ENCODE measurements around the gene MIPEP.

The MIPEP gene

GRCh38 chr13:23696610-23697009 lies 192.6 kb downstream of the MIPEP start:
- Histone ChIP-seq H3K36me3 (ENCODE audit: control insufficient read depth in 1 of 2, insufficient read depth in 2 of 2, low read length in 2 of 2) (no peaks in the 10 kb centered on the region), H4K91ac (ENCODE audit: low read depth, low read length) (no peak overlapping the region), H2AK5ac (ENCODE audit: low read length) (no peak overlapping the region), H3K4me2 (ENCODE audit: low read length) (no peak overlapping the region), H3K18ac (ENCODE audit: low read length) (no peak overlapping the region), H3K9ac (ENCODE audit: low read length) (no peak overlapping the region), H2AFZ (ENCODE audit: insufficient read depth, low read length, poor library complexity) (no peak overlapping the region), H3K4me3 (ENCODE audit: low read depth, low read length) (no peak overlapping the region), H4K12ac (ENCODE audit: low read depth, low read length) (no peak overlapping the region), H3K79me1 (ENCODE audit: low read length) (no peaks in the 10 kb centered on the region), H3K27me3 (ENCODE audit: insufficient read depth, low read length) (no peaks in the 10 kb centered on the region), H2BK120ac (ENCODE audit: insufficient read depth, low read length, poor library complexity) (no peak overlapping the region), H4K8ac (ENCODE audit: low read depth, low read length) (no peak overlapping the region), H2BK5ac (ENCODE audit: low read depth, low read length, poor library complexity) (no peak overlapping the region), H3K27ac (ENCODE audit: low read depth, low read length) (no peak overlapping the region), H3K4me1 (ENCODE audit: control insufficient read depth in 1 of 2, insufficient read depth in 2 of 2, low read length in 2 of 2) (peaks cover 2% of the 10 kb centered on the region in 2 experiments), H3K79me2 (ENCODE audit: control insufficient read depth, insufficient read depth, low read length, poor library complexity) (no peaks in the 10 kb centered on the region), H3K23ac (ENCODE audit: low read length) (no peak overlapping the region), H3K4ac (ENCODE audit: low read depth, low read length) (no peak overlapping the region), H3K9me3 (ENCODE audit: insufficient read depth, low read depth, low read length) (no peaks in the 10 kb centered on the region), H2BK12ac (ENCODE audit: low read length) (no peak overlapping the region), H3K14ac (ENCODE audit: low read length) (no peak overlapping the region)
- no CpG with 5 or more reads among the region's 5 CpGs for WGBS (ENCODE audit: extremely low coverage, insufficient coverage, insufficient read length)
- no peak for DNase-seq

- Histone ChIP-seq H2AK5ac (ENCODE audit: low read length) (no peak overlapping the region), H3K4me2 (ENCODE audit: low read length) (no peak overlapping the region), H3K9ac (ENCODE audit: low read length) (no peak overlapping the region), H3K9me3 (ENCODE audit: insufficient read depth, low read depth, low read length) (no peaks in the 10 kb centered on the region), H3K4ac (ENCODE audit: low read depth, low read length) (no peak overlapping the region), H3K23ac (ENCODE audit: low read length) (no peak overlapping the region), H3K79me1 (ENCODE audit: low read length) (no peaks in the 10 kb centered on the region), H2BK12ac (ENCODE audit: low read length) (no peak overlapping the region), H3K4me3 (ENCODE audit: low read depth, low read length) (no peak overlapping the region), H3K4me1 (ENCODE audit: control insufficient read depth in 1 of 2, insufficient read depth in 2 of 2, low read length in 2 of 2) (peaks cover 2% of the 10 kb centered on the region in 2 experiments), H3K18ac (ENCODE audit: low read length) (no peak overlapping the region), H2BK5ac (ENCODE audit: low read depth, low read length, poor library complexity) (no peak overlapping the region), H3K79me2 (ENCODE audit: control insufficient read depth, insufficient read depth, low read length, poor library complexity) (no peaks in the 10 kb centered on the region), H4K12ac (ENCODE audit: low read depth, low read length) (no peak overlapping the region), H3K36me3 (ENCODE audit: control insufficient read depth in 1 of 2, insufficient read depth in 2 of 2, low read length in 2 of 2) (no peaks in the 10 kb centered on the region), H3K27ac (ENCODE audit: low read depth, low read length) (no peak overlapping the region), H2AFZ (ENCODE audit: insufficient read depth, low read length, poor library complexity) (no peak overlapping the region), H3K14ac (ENCODE audit: low read length) (no peak overlapping the region), H4K91ac (ENCODE audit: low read depth, low read length) (no peak overlapping the region), H3K27me3 (ENCODE audit: insufficient read depth, low read length) (no peaks in the 10 kb centered on the region), H2BK120ac (ENCODE audit: insufficient read depth, low read length, poor library complexity) (no peak overlapping the region), H4K8ac (ENCODE audit: low read depth, low read length) (no peak overlapping the region)
- DNase-seq, result no peak
- WGBS (ENCODE audit: extremely low coverage, insufficient coverage, insufficient read length), result no CpG with 5 or more reads among the region's 46 CpGs
Measured at GRCh38 chr13:23695711-23696464, 193.3 kb downstream of the MIPEP start.

DNA sequence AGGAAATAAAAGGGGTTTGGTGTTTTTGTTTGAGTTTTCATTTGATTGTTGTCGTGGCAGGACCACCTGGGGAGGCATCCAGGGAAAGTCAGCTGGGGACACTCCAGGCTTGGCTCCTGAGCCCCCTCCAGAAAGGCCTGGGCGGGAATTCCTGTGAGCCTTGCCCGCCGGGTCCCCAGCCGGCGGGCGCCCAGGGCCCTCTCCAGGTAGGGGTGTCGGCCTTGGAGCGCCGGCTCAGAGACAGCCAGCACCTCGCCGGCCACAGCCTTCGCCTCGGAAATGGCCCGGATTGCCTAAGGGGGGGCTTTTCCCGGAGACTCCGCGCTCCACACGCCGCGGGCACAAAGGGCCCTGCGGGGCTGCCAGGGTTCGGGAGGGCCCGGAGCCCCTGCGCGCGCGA lies 194.0 kb downstream of the MIPEP start:
- H3K9ac ChIP-seq (ENCODE audit: low read length), result no peak overlapping the region

GRCh38 chr13:23692816-23693215 lies 196.4 kb downstream of the MIPEP start:
- WGBS (ENCODE audit: extremely low coverage, insufficient coverage, insufficient read length), result no CpG with 5 or more reads among the region's 3 CpGs
- no peak overlapping the region for H3K14ac ChIP-seq (ENCODE audit: low read length)

More for the DNA sequence above, 194.0 kb downstream of the MIPEP start:
- no CpG with 5 or more reads among the region's 28 CpGs for WGBS (ENCODE audit: extremely low coverage, insufficient coverage, insufficient read length)
- Histone ChIP-seq H2BK12ac (ENCODE audit: low read length) (no peak overlapping the region), H3K4me3 (ENCODE audit: low read depth, low read length) (no peak overlapping the region), H3K36me3 (ENCODE audit: control insufficient read depth in 1 of 2, insufficient read depth in 2 of 2, low read length in 2 of 2) (no peaks in the 10 kb centered on the region), H3K9me3 (ENCODE audit: insufficient read depth, low read depth, low read length) (no peaks in the 10 kb centered on the region), H3K79me1 (ENCODE audit: low read length) (no peaks in the 10 kb centered on the region), H2BK120ac (ENCODE audit: insufficient read depth, low read length, poor library complexity) (no peak overlapping the region), H3K4me1 (ENCODE audit: control insufficient read depth in 1 of 2, insufficient read depth in 2 of 2, low read length in 2 of 2) (peaks cover 2% of the 10 kb centered on the region in 2 experiments), H3K14ac (ENCODE audit: low read length) (no peak overlapping the region), H2AFZ (ENCODE audit: insufficient read depth, low read length, poor library complexity) (no peak overlapping the region), H4K12ac (ENCODE audit: low read depth, low read length) (no peak overlapping the region), H4K91ac (ENCODE audit: low read depth, low read length) (no peak overlapping the region), H2AK5ac (ENCODE audit: low read length) (no peak overlapping the region), H3K4ac (ENCODE audit: low read depth, low read length) (no peak overlapping the region), H2BK5ac (ENCODE audit: low read depth, low read length, poor library complexity) (no peak overlapping the region), H3K27me3 (ENCODE audit: insufficient read depth, low read length) (no peaks in the 10 kb centered on the region), H4K8ac (ENCODE audit: low read depth, low read length) (no peak overlapping the region), H3K18ac (ENCODE audit: low read length) (no peak overlapping the region), H3K79me2 (ENCODE audit: control insufficient read depth, insufficient read depth, low read length, poor library complexity) (no peaks in the 10 kb centered on the region), H3K27ac (ENCODE audit: low read depth, low read length) (no peak overlapping the region), H3K23ac (ENCODE audit: low read length) (no peak overlapping the region), H3K4me2 (ENCODE audit: low read length) (no peak overlapping the region)
- DNase-seq, result no peak

More at GRCh38 chr13:23692816-23693215, 196.4 kb downstream of the MIPEP start:
- Histone ChIP-seq H3K27ac (ENCODE audit: low read depth, low read length) (no peak overlapping the region), H3K4ac (ENCODE audit: low read depth, low read length) (no peak overlapping the region), H3K79me2 (ENCODE audit: control insufficient read depth, insufficient read depth, low read length, poor library complexity) (no peaks in the 10 kb centered on the region), H3K4me1 (ENCODE audit: control insufficient read depth in 1 of 2, insufficient read depth in 2 of 2, low read length in 2 of 2) (peaks cover 2% of the 10 kb centered on the region in 2 experiments), H4K8ac (ENCODE audit: low read depth, low read length) (no peak overlapping the region), H3K4me2 (ENCODE audit: low read length) (no peak overlapping the region), H3K23ac (ENCODE audit: low read length) (no peak overlapping the region), H3K9ac (ENCODE audit: low read length) (no peak overlapping the region), H3K79me1 (ENCODE audit: low read length) (no peaks in the 10 kb centered on the region), H3K36me3 (ENCODE audit: control insufficient read depth in 1 of 2, insufficient read depth in 2 of 2, low read length in 2 of 2) (no peaks in the 10 kb centered on the region), H4K91ac (ENCODE audit: low read depth, low read length) (no peak overlapping the region), H2BK5ac (ENCODE audit: low read depth, low read length, poor library complexity) (no peak overlapping the region), H3K4me3 (ENCODE audit: low read depth, low read length) (no peak overlapping the region), H2AK5ac (ENCODE audit: low read length) (no peak overlapping the region), H2BK120ac (ENCODE audit: insufficient read depth, low read length, poor library complexity) (no peak overlapping the region), H2BK12ac (ENCODE audit: low read length) (no peak overlapping the region), H2AFZ (ENCODE audit: insufficient read depth, low read length, poor library complexity) (no peak overlapping the region), H3K9me3 (ENCODE audit: insufficient read depth, low read depth, low read length) (no peaks in the 10 kb centered on the region), H3K18ac (ENCODE audit: low read length) (no peak overlapping the region), H3K27me3 (ENCODE audit: insufficient read depth, low read length) (no peaks in the 10 kb centered on the region), H4K12ac (ENCODE audit: low read depth, low read length) (no peak overlapping the region)
- DNase-seq, result no peak

Measured in trophoblast cell (in vitro differentiated cells and primary cell).